Dermis microvascular lymphatic vessel endothelial cell (primary cell): Measurements from ENCODE around the gene BTN2A1. TPM values are rescaled to one million over a fixed set of nuclear protein-coding genes. Genes with fewer than 3 reads are reported as not detected.
"Not testable (repeated sequence)": the region's sequence is repeated elsewhere in the genome, so short reads cannot be mapped to it uniquely, and the experiment has no call there.

Source experiments
- DNase-seq, 2 donors: peaks; one replicate each; pipeline versions ENCODE4 v3.0.0 to v3.0.0-alpha.2; 2010; ENCODE audit warnings: low read depth in 2 of 2
- total RNA-seq: library from RNA; depleted of rRNA; stranded (reverse); fragments of >200 nt; gene quantifications from 2 replicates; pipeline ENCODE4 v1.2.1, GENCODE V29; 2014

BTN2A1 gene
- 6.0 and 7.0 TPM in 2 replicates for total RNA-seq

- peak; percentile 89 to 95 for DNase-seq
Observed at GRCh38 chr6:26457806-26458688, at the start of gene BTN2A1. BTN2A1 (plus strand) TSS chr6:26457955; CDS start chr6:26458637, 682 bp downstream.

- no peak for DNase-seq
Observed at GRCh38 chr6:26408828-26409730, 48.7 kb upstream of the BTN2A1 start.

GRCh38 chr6:26411751-26412150 is 46.0 kb upstream of the BTN2A1 start:
- no peak for DNase-seq

GRCh38 chr6:26412228-26412627 is 45.5 kb upstream of the BTN2A1 start:
- DNase-seq = no peak

GRCh38 chr6:26412954-26413353 is 44.8 kb upstream of the BTN2A1 start:
- peak in 1 of 2 donors; percentile 15 for DNase-seq

GRCh38 chr6:26414281-26414680 is 43.5 kb upstream of the BTN2A1 start:
- no peak for DNase-seq

GRCh38 chr6:26415036-26415614 is 42.6 kb upstream of the BTN2A1 start:
- DNase-seq = no peak

GRCh38 chr6:26415791-26416190 is 42.0 kb upstream of the BTN2A1 start:
- no peak for DNase-seq

- DNase-seq = no peak
Observed at GRCh38 chr6:26416288-26416687, 41.5 kb upstream of the BTN2A1 start.

- DNase-seq = not testable (repeated sequence)
Observed at GRCh38 chr6:26418077-26418476, 39.7 kb upstream of the BTN2A1 start.

- not testable (repeated sequence) for DNase-seq
Observed at GRCh38 chr6:26418795-26419194, 39.0 kb upstream of the BTN2A1 start.

- DNase-seq = peak; percentile 12 to 62
Observed at GRCh38 chr6:26420688-26421171, 37.0 kb upstream of the BTN2A1 start.

- DNase-seq = peak; percentile 81 to 93
Observed at GRCh38 chr6:26421259-26422144, 36.3 kb upstream of the BTN2A1 start.

GRCh38 chr6:26422329-26422728 is 35.4 kb upstream of the BTN2A1 start:
- no peak for DNase-seq

- peak in 1 of 2 donors; percentile 20 for DNase-seq
Observed at GRCh38 chr6:26426691-26427450, 30.9 kb upstream of the BTN2A1 start.

- DNase-seq = no peak
Observed at GRCh38 chr6:26427451-26427809, 30.3 kb upstream of the BTN2A1 start.

GRCh38 chr6:26428206-26428605 is 29.5 kb upstream of the BTN2A1 start:
- no peak for DNase-seq

GRCh38 chr6:26430787-26431186 is 27.0 kb upstream of the BTN2A1 start:
- DNase-seq = no peak

- no peak for DNase-seq
Observed at GRCh38 chr6:26431258-26432172, 26.2 kb upstream of the BTN2A1 start.
